GM21360 (cell line): ENCODE data around the gene CDK5RAP2.
"Not testable (repeated sequence)": the region's sequence is repeated elsewhere in the genome, so short reads cannot be mapped to it uniquely, and the experiment has no call there.

Experiments
- ATAC-seq: cut with Tn5 transposase; IDR thresholded peaks from one replicate; pipeline ENCODE4 v1.9.1; 2021; ENCODE audit warnings: mild to moderate bottlenecking, moderate library complexity; ENCODE audit not compliant: unreplicated experiment

CDK5RAP2 gene

GRCh38 chr9:120592210-120592609, 12.2 kb upstream of the CDK5RAP2 start:
- no peak for ATAC-seq

DNA sequence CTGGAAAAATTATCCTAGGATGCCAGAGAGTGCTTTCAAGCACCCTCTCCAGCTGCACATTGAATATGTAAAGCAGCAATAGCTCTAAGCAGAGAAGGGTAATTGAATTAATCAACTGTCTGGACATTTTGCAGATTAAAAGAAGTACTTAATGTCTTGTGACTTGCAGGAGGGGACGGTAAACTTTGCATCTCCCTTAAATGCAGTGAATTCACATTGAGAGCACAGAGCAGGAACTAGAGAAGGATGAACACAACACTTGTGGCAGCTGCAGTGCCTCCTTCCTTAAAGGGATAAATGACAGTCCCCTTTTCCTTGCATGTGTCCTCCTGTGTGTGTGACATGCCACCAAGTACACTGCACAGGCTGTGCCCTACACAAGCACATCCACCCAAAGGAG, 7.4 kb upstream of the CDK5RAP2 start:
- ATAC-seq: no peak

GRCh38 chr9:120583958-120584369, 4.0 kb upstream of the CDK5RAP2 start:
- peak; percentile 36 for ATAC-seq

DNA sequence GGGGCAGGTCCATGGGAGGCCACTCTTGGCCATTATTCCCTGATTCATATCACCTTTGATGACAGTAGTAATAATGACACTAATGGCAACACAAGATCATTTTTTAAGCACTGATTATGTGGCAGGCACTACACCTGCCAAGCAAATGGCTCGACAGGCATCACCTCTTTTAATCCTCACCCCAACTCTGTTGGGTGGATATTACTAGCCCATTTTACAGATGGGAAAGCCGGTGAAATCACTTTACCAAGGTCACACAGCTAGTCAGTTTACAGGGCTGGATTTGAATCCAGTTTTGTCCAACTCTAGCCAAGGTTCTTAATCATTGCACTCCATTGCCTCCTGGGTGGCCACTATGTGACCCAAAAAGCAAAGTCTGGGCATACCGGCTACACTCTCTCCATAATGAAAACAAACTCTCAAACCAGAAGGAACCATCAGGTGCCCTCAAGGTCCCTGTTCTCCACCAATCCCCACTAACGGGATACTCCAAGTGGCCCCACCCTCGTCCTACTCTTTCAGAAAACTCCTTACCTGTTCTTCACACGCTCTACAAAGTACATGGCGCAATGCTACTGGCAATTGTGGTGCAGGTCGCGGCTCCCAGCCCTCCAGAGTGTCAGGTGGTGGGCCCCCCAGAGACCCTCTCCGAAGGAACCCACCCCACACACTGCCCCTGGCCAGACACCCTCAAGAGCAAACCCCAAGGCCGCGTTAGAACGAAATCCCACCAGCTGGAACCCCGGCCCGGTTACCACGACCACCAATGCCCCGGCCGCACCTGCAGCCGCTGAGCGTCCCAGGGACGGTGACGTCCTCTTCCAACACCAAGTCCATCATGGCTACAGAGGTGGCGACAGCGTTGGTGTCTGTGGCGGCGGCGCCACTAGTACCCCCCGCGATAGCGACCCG, 572 bp downstream of the CDK5RAP2 start:
- ATAC-seq: no peak

GRCh38 chr9:120574473-120574872, 5.5 kb downstream of the CDK5RAP2 start:
- no peak for ATAC-seq

DNA sequence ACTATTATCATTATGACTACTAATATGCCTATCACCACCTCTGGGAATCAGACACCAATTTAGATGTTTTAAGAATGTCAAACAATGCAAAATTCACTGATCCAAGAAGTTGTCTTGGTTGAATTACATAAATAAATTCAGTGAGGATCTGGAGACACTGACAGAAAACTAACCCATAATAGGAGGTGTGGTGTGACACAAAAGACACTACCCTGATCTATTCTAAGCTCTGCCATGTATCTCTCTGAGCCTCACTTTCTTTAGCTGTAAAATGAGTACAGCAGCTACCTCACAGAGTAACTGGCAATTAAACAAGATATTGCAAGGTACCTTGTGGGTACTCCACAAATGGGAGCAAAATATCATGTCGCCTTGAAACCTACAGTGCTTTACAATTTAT, 7.5 kb downstream of the CDK5RAP2 start:
- ATAC-seq: no peak

DNA sequence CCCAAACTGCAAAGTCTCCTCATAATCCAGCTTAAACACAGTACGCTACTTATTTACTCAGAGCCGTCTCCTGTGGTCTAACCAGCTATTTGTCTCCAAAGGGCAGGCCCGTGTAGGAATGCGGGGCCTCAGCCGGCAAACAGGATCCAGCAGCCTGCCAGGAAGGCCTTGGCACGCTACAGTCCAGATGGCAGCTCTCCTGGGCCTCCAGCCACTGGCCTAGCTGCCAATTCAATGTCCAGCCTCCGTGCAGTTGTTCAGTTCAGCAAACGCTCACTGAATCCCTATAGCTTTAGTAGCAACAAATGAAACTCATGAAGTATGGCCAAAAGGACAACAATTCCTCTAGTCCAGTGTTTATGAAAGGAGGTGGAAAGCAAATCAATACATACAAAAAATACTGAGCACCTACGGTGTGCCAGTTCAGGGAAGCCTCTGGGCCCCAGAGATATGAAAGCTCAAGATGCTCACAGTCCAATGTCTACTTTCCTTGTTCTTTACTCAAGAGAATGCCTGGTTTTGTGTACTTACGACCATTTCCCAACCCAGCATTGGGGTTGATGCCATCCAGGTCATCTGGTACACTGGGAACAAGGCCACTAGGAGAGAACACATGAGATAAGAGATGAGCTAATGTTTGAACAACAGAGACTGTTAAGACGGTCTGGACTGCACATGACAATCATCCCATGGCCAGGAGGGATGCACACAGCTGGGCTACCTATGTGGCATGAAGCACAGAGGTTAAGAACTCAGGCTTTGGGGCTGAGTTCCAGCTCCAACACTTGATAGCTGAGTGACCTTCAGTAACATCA, 8.3 kb downstream of the CDK5RAP2 start:
- ATAC-seq: no peak

DNA sequence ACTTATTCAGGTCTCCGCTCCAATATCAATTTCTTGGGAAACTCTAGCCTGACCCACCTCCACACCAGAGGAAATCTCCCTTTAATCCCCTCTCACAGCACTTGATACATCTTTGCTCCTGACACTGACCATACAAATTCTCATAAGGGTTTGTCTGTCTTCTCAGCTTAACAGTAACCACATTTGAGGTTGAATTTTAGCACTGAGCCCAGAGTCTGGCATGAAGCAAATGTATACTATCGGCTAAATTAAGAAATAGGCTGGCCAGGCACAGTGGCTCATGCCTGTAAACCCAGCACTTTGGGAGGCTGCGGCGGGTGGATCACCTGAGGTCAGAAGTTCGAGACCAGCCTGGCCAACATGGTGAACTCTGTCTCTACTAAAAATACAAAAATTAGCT, 9.7 kb downstream of the CDK5RAP2 start:
- no peak for ATAC-seq

DNA sequence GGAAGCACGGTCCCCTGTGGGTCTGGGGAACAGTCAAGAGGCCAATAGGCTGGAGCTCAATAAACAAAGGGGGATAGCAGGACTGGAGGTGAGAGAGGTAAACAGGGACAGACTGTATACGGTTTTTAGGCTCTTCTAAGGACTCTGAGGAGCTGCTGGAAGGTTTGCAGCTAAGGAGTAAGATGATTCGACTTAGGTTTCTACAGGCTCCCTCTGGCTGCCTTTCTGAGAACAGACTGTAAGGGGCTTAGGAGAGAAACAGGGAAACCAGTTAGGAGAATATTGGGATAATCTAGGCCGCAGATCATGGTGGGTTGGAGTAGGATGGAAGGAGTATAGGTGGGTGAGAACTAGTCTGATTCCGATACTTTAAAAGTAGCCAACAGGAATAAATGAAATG, 10.4 kb downstream of the CDK5RAP2 start:
- no peak for ATAC-seq

DNA sequence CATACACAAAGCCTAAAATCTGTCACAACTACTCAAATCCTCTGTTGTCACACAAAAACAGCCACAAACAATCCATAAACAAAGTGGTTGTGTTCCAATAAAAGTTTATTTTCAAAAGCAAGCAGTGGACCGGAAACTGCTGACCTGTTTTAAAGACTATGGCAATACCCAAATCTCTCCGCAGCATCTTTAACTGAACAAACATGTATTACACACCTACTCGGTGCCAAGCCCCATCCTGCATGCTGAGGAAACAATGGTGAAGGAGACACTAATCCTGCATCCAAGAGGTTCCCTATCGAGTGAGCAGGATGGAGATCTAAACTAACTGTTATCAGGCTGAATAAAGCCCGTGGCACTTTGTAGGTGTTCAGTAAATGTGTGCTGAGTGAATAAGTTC, 11.2 kb downstream of the CDK5RAP2 start:
- no peak for ATAC-seq

- no peak for ATAC-seq
Observed at GRCh38 chr9:120567874-120568273, 12.1 kb downstream of the CDK5RAP2 start.

DNA sequence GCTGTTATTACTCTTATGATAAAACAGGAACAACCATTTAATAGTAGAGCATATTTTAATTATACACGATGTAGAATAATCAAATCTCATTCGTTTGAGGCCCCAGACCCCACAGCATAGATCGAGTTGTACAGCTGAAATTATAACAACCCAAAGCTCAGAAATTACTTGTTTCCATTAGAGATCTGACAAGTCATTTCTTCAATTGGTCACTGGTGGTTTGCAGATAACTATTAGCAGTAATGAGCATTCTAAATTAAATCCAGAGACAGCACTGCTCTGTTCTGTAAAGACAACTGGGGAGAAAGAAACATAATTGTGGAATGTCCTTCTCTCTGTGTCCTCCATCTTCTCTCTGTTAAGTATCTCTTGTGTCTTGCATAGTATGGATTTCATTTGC, 12.9 kb downstream of the CDK5RAP2 start:
- no peak for ATAC-seq

DNA sequence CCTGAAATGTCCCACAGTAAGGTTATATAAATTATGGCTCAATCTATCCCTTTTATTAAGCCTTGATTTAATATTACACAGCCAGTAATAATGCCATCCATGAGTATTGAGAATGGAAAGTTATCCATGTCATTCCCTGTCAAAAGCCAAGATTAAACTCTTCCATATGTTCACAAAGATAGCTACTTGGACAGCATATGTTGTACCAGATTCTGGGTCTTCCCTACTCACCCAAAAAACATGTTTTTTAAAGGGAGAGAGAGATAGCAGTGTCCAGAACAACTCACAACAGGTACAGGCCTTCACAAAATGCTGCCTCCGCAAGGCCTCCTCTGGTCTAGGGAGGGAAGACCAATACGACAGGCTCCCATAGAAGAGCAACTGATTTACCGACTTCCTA, 15.4 kb downstream of the CDK5RAP2 start:
- ATAC-seq: no peak

DNA sequence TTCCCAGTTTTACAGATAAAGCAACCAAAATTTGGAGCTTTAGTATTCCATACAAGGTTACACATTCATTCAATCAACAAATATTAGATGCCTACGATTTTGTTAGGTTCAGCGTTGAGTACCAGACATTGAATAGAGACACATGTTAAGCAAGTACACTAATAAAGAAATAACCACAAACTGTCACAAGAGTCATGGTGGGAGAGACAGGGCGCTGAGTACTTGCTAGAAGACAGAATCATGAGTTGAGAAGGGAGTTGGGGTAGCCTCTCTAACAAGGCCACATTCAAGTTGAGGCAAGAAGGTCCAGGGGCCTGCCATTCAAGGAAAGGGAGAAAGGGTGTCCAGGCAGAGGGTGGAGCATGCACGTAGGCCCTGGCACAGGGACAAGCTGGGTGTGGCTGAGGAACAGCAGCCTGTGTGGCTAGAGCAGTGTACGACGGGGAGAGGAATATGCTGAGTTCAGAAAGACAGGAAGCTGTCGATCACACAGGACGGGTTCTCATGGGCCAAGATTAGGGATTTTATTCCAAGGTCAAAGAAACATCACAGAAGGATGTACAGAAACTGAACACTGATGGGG, 17.0 kb downstream of the CDK5RAP2 start:
- ATAC-seq: no peak

DNA sequence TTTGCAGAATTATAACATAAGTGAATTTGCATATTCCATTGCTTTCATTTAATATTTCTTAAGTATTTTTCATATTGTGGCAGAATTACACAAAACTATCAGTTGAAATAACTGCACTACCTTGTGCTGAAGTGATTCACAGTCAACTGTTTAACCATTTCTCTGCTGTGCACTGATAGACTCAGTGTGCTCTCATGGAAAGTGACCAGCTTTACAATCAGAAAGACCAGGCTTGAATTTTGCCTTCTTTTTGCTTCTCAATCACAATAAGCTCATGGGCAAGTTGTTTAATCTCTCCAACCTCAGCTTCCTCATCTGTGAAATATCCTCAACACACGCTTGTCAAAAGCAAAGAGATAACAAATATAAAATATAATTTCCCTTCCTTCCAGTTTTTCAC, 18.3 kb downstream of the CDK5RAP2 start:
- no peak for ATAC-seq

GRCh38 chr9:120559546-120559945, 20.4 kb downstream of the CDK5RAP2 start:
- no peak for ATAC-seq

DNA sequence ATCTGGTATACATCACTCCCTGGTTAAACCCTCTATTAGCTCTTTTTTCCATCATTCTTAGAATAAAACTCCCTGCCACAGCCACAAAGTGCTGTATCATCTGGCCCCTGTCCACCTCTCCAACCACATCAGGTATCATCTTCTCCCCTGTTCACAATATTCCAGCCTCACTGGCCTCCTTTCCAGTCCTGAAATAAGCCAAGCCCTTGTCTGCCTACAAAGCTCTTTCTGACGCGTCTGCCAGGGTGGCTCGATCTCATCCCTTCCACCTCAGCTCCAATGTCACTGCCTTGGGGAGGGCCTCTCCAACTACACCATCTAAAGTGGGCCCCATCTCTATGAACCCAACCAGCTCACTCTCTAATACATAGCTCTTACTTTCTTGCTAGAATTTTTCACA, 21.5 kb downstream of the CDK5RAP2 start:
- no peak for ATAC-seq

GRCh38 chr9:120557205-120557604, 22.8 kb downstream of the CDK5RAP2 start:
- no peak for ATAC-seq

- ATAC-seq: no peak
Observed at GRCh38 chr9:120556775-120557174, 23.2 kb downstream of the CDK5RAP2 start.

DNA sequence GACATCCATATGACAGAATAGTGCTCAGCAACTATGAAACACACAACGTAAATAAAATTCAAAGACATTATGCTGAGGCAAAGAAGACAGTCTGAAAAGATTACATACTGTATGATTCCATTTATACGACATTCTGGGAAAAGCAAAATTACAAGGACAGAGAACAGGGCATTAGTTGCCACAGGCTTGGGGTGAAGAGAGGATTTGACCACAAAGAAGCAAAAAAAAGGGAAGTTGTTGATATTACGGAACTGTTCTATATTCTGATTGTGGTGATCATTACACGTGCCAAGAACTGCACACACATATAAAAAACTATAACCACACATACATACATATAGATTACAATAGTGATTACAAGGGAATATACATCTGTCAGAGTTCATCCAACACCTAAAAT, 24.1 kb downstream of the CDK5RAP2 start:
- no peak for ATAC-seq

GRCh38 chr9:120552210-120552704, 27.7 kb downstream of the CDK5RAP2 start:
- not testable (repeated sequence) for ATAC-seq
